Activated gamma-delta T cell treated with Interleukin-2 at 50 U/mL for 16 hours (primary cell): Measurements from ENCODE around the gene SNX2.
"Not testable (repeated sequence)": the region's sequence is repeated elsewhere in the genome, so short reads cannot be mapped to it uniquely, and the experiment has no call there.

Experiments
- DNase-seq: peaks from one replicate; pipeline ENCODE4 v3.0.0-alpha.2; 2020

The SNX2 gene, protein sequence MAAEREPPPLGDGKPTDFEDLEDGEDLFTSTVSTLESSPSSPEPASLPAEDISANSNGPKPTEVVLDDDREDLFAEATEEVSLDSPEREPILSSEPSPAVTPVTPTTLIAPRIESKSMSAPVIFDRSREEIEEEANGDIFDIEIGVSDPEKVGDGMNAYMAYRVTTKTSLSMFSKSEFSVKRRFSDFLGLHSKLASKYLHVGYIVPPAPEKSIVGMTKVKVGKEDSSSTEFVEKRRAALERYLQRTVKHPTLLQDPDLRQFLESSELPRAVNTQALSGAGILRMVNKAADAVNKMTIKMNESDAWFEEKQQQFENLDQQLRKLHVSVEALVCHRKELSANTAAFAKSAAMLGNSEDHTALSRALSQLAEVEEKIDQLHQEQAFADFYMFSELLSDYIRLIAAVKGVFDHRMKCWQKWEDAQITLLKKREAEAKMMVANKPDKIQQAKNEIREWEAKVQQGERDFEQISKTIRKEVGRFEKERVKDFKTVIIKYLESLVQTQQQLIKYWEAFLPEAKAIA

DNA sequence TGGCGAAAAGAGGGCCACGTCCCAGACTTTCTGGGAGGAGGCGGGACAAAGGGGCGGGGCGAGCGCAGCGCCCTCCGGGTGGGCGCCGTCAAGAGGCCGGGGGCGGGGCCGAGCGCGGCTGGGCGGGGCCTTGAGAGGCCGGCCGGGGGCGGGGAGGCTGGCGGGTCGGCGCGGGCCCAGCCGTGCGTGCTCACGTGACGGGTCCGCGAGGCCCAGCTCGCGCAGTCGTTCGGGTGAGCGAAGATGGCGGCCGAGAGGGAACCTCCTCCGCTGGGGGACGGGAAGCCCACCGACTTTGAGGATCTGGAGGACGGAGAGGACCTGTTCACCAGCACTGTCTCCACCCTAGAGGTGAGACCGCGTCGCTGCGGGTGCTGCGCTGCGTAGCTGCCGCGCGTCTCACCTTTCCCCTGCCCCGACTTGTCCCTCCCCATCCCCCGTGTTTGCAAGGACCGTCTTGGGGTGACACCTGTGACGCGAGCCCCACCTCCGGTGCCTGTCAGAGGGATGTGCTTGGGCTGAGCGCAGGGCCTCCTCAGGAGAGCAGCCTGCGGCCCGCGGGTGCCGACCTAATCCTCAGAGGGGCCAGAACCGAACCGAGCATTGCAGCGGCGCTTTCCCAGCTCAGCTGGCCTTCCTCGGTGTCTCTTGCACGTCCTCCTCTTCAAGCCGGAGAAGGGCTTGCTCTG lies at the start of gene SNX2:
TSS of gene SNX2 (plus strand) at position 220 of the 689 bp plus-strand sequence. CDS start at position 244, 24 bp downstream.
- peak; percentile 86 for DNase-seq

DNA sequence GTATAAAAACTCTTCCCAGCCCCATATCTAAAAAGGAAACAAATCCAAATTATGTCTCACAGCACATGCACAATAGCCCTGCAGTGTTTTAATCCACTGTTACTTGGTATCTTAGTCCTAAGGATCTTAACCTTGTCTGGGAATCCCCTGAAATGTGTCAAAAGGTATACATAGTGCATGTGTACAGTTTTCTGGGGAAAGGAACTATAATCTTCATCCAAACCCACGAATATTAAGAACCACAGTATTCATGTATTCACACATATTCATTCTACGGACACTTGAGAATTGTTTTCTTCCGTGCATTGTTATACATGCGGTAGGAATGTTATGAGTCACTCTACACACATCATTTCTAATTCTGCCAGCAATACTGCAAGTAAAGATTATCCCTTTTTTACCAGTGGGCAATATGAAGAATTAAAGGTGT lies 47.8 kb upstream of the SNX2 start:
- DNase-seq: no peak

DNA sequence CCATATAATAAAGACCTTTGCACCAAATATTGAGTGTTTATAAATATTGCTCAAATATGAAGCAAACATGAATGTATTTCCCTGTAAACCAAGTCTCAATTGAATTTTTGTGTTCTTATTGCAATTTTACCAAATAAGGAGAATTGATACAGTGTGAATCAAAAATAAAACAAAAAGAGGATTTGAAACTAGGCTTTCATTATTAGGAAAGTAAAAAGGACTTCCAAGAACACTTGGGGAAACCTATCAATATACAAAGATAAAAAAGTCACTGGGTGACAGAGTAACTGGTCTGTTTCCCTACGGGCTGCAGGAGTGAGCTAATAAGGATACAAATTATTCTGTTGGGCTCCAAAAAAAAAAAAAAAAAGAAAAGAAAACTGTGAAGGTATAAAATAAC lies 44.8 kb upstream of the SNX2 start:
- DNase-seq: no peak

DNA sequence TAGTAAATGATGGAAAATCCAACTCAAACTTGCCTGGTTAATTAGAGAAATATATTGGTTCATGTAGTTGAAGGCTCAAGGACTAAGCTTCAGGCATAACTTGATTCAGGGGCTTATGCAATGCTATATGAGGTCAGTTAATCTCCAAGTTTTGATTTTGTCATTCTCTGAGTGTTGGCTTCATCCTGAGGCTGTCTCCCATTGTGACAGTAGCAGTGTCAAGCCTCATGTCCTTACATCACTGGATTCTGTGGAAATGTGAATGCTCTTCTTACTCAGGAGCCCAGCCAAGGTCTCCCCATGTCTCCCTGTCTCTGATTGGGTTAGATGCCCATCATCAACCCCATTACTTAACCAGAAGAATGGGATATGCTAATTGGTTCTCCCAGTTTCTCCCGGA lies 44.4 kb upstream of the SNX2 start:
- DNase-seq: no peak

DNA sequence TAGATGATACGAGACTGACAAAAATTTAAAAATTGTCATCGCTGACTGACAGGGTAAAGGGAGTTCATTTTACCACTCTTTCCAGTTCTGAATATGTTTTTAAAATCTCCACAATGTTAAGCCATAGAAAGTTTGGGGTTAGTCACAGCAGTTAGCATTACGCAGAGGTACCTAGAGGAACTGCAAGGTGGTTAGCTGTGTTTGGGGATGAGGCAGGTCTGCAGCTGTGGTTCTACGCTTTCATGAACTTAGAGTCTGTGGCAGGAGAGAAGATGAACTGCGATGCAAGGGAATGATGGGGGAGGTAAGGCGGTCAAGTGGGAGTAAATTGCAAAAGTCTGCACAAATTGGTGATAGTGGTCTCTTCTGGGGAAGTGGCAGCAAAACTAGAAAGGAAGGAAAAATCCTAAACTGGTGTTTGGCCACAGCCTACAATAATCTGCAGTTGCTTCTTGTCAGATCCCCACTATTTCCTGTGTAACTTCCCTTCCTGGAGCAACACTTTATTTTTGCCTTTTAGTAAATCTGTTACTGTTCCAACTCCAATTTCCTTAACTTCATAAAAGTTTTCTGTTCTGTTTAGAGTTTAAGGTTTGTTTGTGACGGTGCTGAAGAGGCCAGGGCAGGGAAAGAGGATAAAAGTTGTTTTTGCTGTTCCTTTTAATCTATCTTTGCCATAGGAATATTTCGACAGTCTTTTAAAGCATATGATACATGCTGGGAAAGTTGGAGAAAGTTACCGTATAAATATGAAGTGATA lies 38.6 kb upstream of the SNX2 start:
- DNase-seq: no peak

DNA sequence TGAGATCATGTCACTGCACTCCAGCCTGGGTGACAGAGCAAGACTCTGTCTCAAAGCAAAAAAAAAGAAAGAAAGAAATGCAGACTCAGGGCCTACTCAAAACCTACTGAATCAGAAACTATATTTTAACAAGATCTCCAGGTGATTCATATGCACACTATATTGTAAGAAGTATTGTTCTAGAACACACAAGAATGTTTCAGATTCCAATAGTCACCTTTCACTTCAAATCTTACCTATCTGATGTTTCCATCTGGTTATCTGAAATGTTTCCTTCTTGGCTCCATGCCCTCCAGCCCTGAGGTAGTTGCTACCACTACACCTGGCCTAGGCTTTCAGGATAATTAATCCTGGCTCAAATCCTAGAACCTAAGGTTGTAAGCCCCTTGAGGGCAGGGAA lies 36.8 kb upstream of the SNX2 start:
- no peak for DNase-seq

DNA sequence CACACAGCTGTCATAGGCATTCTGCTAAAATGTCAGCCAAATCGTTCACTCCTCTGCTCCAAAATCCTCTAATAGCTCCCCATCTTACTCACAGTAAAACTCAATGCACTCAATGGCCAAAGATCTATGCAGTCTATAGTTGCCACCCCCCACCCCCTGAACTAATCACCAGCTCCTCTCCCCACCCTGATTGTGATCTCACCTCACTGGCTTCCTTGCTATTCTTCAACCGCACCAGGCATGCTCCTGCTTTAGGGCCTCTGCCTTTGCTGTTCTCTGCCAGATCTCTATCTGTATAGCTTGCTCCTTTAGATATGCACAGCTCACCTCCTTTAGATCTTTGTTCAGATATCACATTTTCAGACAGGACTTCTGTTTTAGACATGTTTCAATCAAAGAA lies 33.2 kb upstream of the SNX2 start:
- no peak for DNase-seq

DNA sequence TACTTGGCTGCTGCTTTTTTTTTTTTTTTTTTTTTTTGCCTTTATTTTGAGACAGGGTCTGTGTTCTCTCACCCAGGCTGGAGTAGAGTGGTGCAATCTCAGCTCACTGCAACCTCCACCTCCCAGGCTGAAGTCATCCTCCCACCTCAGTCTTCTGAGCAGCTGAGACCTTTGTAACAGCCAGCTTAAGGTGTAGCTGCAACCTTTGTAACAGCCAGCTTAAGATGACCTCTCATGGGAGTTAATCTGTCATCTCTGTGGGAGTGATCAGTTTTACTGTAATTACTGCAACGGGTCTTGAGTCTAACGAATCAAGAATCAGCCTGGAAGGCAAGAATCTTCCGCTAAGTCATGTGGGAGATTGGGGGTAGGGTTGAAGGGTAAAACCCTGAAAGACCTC lies 31.6 kb upstream of the SNX2 start:
- no peak for DNase-seq

DNA sequence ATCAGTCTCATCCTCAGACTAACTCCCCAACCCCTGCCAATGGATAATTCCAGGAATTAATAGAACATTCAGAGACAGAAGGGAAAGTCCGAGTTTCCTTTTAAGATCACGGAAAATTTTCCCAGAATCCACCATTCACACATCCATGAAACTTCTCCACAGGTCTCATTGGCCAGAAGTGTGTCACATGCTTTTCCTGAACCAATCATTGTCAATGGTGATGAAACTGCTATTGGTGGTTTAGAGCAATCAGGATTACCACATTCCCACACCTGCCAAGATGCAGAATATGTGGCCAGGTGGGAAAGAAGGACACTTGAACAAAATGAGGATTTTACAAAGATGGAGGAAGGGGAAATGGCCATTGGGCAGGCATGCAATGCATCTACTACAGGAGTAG lies 29.3 kb upstream of the SNX2 start:
- DNase-seq: no peak

DNA sequence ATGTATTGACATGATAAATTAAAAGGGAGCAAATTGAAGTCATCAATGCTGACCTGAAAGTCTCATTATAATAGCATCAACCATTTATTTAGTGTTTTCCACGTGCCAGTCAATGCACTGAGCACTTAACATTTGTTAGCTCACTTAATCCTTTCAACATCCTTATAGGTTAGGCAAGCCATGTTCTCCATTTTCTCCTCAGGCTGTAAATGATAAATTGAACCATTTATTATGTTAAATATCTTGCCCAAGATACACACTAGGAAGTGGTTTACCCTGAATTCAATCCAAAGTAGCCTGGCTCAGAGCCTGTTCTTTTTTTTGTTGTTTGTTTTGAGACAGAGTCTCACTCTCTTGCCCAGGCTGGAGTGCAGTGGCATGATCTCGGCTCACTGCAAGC lies 25.0 kb upstream of the SNX2 start:
- no peak for DNase-seq

DNA sequence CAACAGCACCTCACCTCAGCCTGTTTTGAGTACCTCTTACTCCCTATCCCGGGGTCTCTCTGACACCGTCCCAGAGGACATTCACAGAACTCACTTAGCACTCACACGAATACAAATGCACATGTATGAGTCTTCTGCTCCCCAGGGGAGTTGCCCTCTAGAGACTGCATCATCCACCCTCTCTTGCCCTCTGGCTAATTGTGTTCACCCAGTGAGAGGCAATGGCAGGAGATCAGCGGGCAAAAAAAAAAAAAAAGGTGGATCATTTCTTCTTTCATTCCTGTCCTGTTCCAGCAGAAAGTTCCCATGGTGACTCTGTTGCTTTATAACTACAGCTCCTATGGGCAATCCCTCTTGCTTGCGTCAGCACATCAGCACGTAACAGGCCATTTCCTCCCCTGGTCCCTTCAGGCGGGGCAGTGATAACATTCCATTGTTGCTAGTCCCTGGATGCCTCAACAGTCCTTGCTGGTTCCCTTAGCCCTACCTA lies 23.5 kb upstream of the SNX2 start:
- no peak for DNase-seq

DNA sequence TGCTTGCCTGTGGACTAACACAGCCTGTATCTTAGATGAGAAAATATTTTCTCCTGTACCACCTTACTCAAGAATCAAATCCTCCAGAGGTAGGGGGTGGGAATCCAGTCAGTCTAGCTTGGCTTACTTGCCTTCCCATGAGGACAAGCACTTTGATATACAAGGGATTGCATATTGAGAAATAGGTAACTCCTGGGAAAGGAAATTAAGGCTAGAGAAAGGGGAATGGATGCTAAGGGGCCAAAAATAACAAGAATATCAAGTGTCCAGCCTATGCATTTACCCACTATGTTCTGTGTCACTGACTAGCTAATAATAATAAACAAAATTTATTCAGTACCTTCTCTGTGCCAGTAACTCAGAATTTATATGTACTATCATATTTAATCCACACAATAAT lies 21.4 kb upstream of the SNX2 start:
- no peak for DNase-seq

DNA sequence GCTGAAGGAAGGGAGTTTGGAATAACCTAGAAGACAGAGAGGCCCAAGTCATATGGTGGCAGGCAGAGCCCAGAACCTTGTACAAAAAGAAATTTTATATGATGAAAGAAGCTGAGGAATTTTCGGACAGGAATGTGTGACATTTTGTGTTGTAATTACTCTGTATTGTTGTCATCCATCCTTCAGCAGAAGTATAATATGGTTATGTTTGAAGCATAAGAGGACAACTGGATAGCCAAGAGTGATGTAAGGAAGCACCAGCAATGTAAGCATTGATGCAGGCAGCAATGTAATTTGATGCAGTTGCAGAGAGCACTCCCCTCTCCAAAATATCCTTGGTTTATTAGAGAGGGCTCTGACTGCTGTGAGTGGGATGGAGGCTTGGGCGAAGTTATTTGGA lies 19.1 kb upstream of the SNX2 start:
- no peak for DNase-seq

DNA sequence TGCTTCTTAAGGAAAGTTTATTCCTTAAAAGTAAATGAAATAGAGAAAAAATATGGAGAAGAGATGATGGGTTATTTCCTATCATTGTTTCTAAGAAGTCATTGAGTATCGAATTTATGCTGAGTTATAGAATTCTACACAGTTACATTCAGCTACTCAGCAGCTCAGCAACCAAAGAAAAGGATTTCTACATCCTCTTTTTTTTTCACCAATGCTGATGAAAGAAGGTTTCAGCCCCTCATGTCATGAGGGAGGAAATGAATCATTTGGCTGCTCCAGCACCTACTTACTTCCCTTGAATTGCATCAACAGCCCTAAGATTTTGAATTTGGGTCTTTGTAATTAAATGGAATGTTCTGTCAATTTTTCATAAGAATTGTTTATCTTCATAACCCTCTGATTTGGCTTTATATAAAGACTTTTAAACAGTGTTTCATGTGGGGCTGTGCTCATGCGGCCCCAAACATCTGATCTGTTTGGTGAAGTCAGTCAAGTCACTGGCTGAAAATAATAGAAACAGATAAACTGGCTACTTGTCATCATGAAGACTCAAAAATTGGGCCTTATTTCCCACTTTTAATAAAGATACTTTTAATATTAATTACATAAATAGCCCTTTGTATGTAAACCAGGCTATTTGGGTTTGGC lies 18.5 kb upstream of the SNX2 start:
- no peak for DNase-seq

DNA sequence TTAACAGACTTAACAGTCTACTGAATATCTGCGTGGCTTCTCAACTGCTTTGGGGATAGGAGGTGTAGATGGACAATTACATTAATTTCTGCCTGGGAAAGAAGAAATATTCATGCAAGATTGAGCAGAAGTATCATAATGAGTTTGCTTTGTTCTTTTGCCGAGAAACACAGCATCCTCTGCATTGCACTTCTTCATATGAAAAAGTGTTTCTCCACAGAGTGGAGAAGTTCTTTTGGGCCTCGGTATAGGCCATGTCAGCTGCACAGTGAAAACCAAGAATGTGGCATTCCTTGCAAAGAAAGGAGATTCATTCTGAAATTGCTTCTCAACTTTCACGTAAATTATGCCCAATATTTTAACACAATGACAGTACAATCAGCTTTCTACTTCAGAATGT lies 17.6 kb upstream of the SNX2 start:
- DNase-seq: no peak

DNA sequence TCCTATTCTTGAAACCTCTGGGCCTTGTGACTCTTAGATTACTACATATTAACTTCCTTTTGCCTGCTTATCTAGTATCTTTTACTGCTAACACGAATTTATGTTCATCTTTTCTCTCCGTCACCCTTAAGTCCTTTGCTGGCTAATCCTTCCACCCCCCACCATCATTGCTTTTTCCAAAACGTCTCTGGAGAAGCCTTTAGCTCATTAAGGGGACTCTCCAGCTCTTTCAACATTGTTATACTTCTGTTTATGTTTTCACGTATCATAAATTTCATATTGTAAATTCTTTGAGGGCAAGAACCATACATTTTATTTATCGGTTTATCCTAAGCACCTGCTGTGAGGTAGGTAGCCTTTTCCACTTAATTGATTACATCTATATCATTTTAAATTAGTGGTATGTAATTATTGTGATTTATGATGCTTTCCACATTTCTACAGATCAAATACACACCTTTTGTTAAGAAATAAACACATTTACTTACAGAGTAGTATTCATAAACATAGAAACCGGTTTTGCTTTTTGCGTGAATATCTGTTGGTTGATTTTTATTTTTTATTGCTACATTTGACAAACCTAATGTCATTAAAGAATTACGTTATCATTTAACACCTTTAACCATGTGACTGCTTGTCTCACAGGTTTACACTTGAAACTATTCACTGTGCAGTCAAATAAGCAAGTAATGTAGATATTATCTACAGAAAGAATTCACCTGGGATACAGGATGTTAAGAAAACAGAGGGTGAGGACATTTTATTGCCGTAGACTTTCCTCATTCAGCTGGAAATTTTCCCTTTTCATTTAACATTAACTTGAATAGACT lies 15.4 kb upstream of the SNX2 start:
- DNase-seq: no peak

DNA sequence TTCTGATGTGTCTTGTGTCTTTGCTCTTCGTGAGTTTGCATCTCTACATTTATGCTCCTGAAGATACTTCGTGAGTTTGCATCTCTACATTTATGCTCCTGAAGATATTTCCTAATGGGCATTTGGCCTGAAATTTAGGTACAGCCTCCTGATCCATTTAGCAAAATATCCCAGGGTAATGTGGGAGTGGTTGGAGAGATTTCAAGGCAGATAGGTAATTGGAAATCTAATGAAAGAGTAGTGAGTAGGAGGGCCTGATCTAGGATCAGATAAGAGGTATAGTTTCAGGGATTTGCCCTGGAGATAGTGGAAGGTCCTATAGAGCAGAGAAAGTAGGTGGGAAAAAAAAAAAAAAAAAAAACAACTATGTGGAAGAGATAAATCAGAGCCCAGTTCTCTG lies 14.6 kb upstream of the SNX2 start:
- no peak for DNase-seq

DNA sequence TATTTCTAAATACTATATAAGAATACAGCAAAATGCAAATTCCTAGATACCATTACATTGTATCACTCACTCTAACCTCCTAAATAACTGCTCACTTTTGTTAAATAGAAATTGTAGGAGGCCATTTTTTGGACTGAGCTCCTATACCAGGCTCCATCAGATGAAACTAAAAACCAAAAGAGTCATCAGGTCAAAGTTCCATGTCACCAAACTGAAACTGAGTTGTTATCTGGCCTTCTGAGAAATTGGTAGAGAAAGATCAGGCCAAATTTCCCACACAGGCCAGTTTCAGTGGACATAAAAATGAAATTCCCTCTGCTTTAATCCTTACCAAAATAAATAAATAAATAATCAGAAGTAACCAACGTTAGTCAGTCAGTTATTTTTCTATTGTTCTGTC lies 13.8 kb upstream of the SNX2 start:
- DNase-seq: no peak

DNA sequence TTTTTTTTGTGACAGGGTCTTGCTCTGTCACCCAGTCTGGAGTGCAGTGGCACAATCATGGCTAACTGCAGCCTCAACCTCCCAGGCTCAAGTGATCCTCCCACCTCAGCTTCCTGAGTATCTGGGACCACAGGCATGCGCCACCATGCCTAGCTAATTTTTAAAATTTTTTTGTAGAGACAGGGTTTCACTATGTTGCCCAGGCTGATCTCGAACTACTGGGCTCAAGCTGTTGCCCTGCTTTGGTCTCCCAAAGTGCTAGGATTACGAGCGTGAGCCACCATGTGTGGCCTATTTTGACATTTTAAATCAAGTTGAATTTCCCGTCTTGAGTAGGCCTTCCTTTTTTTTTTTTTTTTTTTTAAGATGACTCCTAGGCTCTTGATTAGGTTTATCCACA lies 13.0 kb upstream of the SNX2 start:
- DNase-seq: not testable (repeated sequence)

DNA sequence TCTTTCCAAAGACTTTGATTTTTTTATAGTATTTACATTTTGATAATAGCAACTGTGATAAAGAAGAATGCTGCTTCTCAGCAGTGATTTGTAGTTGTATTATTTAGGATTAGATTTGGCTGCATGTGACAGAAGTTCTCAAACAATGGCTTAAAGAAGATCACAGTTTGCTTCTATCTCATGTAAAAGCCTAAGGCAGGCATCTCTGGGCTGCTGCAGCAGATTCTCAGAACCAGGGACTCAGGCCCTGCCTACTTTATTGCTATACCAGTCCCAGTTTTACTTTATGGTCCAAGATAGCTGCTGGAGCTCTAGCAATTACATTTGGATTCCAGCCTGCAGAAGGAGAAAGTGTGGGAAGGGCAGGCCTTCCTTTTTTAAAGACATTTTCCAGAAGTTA lies 8.8 kb upstream of the SNX2 start:
- no peak for DNase-seq

DNA sequence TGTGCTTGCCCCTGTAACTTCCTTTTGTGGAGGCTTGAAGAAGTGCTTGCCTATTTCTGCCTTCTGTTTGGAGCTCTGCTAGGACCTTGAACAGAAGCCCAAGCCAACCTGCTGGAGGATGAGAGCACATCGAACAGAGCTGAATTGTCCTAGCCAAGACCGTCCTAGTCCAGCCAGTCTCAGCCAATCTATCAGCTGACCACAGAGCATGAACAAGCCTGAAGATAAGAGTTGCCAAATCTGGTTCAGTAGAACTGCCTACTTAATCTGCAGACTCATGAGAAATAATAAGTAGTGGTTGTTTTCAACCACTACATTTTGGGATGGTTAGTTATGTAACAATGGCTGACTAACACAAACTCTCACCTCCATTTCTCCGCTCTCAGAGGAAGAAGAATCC lies 4.4 kb upstream of the SNX2 start:
- DNase-seq: no peak

DNA sequence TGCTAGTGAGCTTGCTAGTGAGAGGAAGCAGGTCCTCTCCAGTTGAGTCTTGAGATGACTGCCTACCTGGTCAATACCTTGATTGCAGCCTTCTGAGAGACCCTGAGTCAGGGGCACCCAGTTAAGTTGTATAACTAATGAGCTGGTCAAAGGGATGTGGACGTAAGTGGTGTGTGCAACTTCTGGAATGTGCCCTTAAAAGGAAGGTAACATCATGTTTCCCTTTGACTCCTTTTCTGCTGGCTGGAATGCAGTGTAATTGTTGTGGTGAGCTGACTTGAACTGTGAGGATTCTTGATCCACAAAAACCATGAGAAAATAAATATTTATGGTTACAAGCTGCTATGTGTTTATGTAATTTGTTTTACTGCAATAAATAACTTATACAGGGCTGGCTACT lies 2.4 kb upstream of the SNX2 start:
- DNase-seq: no peak
